SK-N-SH (cell line): ENCODE results near the gene TMEM92.

Experiments
- CHD2 ChIP-seq: fragments of 150-350 bp; IDR thresholded peaks from 2 replicates; pipeline ENCODE4 v1.6.1; 2018; ENCODE audit warnings: low read length; ENCODE audit not compliant: partially characterized antibody
- CTCF ChIP-seq: fragments of 200-600 bp; sonication (generic); IDR thresholded peaks from 2 replicates; pipeline ENCODE4 v1.6.1; 2017; ENCODE audit warnings: antibody characterized with exemption, mild to moderate bottlenecking, moderate library complexity
- EZH2phosphoT487 ChIP-seq: fragments of 200-600 bp; sonication (generic); IDR thresholded peaks from 2 replicates; pipeline ENCODE4 v1.6.1; 2017; ENCODE audit warnings: low read depth, mixed run types, mild to moderate bottlenecking, antibody characterized with exemption, moderate library complexity, borderline replicate concordance
- FOXJ3 ChIP-seq: sonication (generic); formaldehyde crosslinking; IDR thresholded peaks from 2 replicates; pipeline ENCODE4 v1.5.1; 2020; ENCODE audit warnings: mild to moderate bottlenecking, missing genetic modification reagents
- FOXM1 ChIP-seq: IDR thresholded peaks from 2 replicates; pipeline ENCODE4 v1.4.0; 2012; ENCODE audit warnings: low read depth, mild to moderate bottlenecking
- MAX ChIP-seq: IDR thresholded peaks from 2 replicates; pipeline ENCODE4 v1.4.0; 2012; ENCODE audit warnings: low read depth
- MEF2A ChIP-seq: IDR thresholded peaks from 2 replicates; pipeline ENCODE4 v1.4.0; 2012; ENCODE audit warnings: low read depth, borderline replicate concordance
- MXI1 ChIP-seq: IDR thresholded peaks from 2 replicates; pipeline ENCODE4 v1.6.1; 2012; ENCODE audit warnings: mild to moderate bottlenecking, low read depth, low read length, improper control_type of control experiment
- POLR2AphosphoS5 ChIP-seq: IDR thresholded peaks from 2 replicates; pipeline ENCODE4 v1.6.1; 2012; ENCODE audit warnings: low read depth, low read length
- RXRA ChIP-seq: IDR thresholded peaks from 2 replicates; pipeline ENCODE4 v1.4.0; 2012; ENCODE audit warnings: low read depth, mild to moderate bottlenecking, borderline replicate concordance
- TCF12 ChIP-seq: IDR thresholded peaks from 2 replicates; pipeline ENCODE4 v1.4.0; 2012
- USF2 ChIP-seq: fragments of 150-350 bp; IDR thresholded peaks from 2 replicates; pipeline ENCODE4 v1.6.1; 2017; ENCODE audit warnings: antibody characterized with exemption, low read length, low read depth, borderline replicate concordance
- YY1 ChIP-seq: IDR thresholded peaks from 2 replicates; pipeline ENCODE4 v1.4.0; 2012; ENCODE audit warnings: low read depth, mild to moderate bottlenecking

DNA sequence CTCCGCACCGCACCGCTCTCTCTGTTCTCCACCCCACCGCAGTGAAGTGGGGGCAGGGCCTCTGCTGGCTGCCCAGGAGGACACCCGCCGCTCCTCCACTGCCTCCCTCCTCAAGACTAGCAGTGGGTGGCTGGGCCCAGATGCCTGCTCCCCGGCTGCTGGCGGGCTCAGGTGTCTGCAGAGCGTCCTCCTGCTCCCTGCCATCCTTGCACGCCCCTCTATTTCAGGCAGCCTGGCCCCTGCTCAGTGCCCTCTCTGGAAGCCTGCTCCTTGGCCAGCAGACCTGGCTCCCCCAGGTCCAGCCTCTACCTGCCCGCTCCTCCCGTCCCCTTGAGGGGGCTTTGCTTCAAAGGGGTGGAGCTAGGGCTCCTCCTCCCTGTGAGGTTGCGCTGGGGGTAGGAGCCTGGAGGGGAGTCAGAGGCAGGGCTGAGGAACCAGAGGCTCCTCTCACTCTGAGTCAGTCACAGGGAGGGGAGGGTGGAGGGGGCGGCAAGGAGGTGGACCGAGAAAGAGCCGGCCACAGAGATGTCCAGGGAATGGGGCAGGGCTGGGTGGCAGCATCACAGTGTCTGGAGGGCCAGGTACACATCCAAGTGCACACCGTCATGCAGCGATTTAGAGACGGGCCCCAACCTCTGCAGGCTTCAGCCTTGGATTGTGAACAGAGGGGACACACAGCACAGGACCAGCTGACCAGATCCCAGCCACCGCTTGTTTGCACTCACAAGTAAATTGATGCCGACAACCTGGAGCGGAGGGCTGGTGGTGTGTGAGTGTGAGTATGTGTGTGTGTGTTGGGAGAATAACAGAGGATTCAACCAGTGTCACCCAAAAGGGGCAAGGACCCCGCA, 9.8 kb upstream of the TMEM92 start:
- TF ChIP-seq YY1, result no peak
- no peak for TF ChIP-seq CTCF
- TF ChIP-seq EZH2phosphoT487, result no peak
- TF ChIP-seq FOXJ3 (CRISPR knock-in tag), result no peak
- TF ChIP-seq POLR2AphosphoS5, result peak; percentile 29; the same call in 1 of the 2 replicates
- no peak for TF ChIP-seq RXRA
- peak; percentile 12; the same call in 1 of the 2 replicates for TF ChIP-seq TCF12
- no peak for TF ChIP-seq USF2
- TF ChIP-seq MAX, result no peak
- TF ChIP-seq FOXM1, result no peak
- TF ChIP-seq MEF2A, result no peak
- no peak for TF ChIP-seq CHD2
- no peak for TF ChIP-seq MXI1
